SU-DHL-6 (cell line): ENCODE results near the gene AHR.

Source experiments
- CTCF ChIP-seq: fragments of 200-600 bp; sonication (generic); IDR thresholded peaks from one replicate; pipeline ENCODE4 v1.5.1; 2017; ENCODE audit warnings: antibody characterized with exemption, mild to moderate bottlenecking, low read length, moderate library complexity; ENCODE audit not compliant: insufficient read depth, poor library complexity, severe bottlenecking
- EZH2phosphoT487 ChIP-seq: fragments of 200-600 bp; sonication (generic), shearing (Covaris generic); conservative IDR thresholded peaks from 2 replicates; pipeline ENCODE4 v1.6.1; 2018; ENCODE audit warnings: mild to moderate bottlenecking, antibody characterized with exemption, low read length, moderate library complexity, mixed read lengths

GRCh38 chr7:17302575-17303142, 4.2 kb downstream of the AHR start:
- TF ChIP-seq CTCF, result no peak
- TF ChIP-seq EZH2phosphoT487, result no peak
